ENCODE data around the gene WRNIP1. TPM values are rescaled to one million over a fixed set of nuclear protein-coding genes. Genes with fewer than 3 reads are reported as not detected.
"Not testable (repeated sequence)": the region's sequence is repeated elsewhere in the genome, so short reads cannot be mapped to it uniquely, and the experiment has no call there.

Gene WRNIP1
- total RNA-seq, 1 experiment from 2014 or later, result 92.6 TPM

GRCh38 chr6:2784061-2784460, 18.9 kb downstream of the WRNIP1 start:
- DNase-seq (ENCODE audit: low spot score), result no peak

GRCh38 chr6:2784930-2785329, 19.7 kb downstream of the WRNIP1 start:
- DNase-seq (ENCODE audit: low spot score), result no peak

GRCh38 chr6:2786269-2786668, 21.1 kb downstream of the WRNIP1 start:
- no peak for DNase-seq (ENCODE audit: low spot score)

- peak; percentile 93 for DNase-seq (ENCODE audit: low spot score)
Measured at GRCh38 chr6:2790588-2791449, 25.6 kb downstream of the WRNIP1 start.

GRCh38 chr6:2791450-2791974, 26.3 kb downstream of the WRNIP1 start:
- no peak for DNase-seq (ENCODE audit: low spot score)

GRCh38 chr6:2792330-2793110, 27.3 kb downstream of the WRNIP1 start:
- no peak for DNase-seq (ENCODE audit: low spot score)

- DNase-seq (ENCODE audit: low spot score), result no peak
Measured at GRCh38 chr6:2793534-2794151, 28.4 kb downstream of the WRNIP1 start.

- no peak for DNase-seq (ENCODE audit: low spot score)
Measured at GRCh38 chr6:2794171-2794730, 29.1 kb downstream of the WRNIP1 start.

- no peak for DNase-seq (ENCODE audit: low spot score)
Measured at GRCh38 chr6:2795162-2795561, 30.0 kb downstream of the WRNIP1 start.

- DNase-seq (ENCODE audit: low spot score), result no peak
Measured at GRCh38 chr6:2795956-2796355, 30.8 kb downstream of the WRNIP1 start.

- no peak for DNase-seq (ENCODE audit: low spot score)
Measured at GRCh38 chr6:2796861-2797260, 31.7 kb downstream of the WRNIP1 start.

GRCh38 chr6:2797564-2798031, 32.4 kb downstream of the WRNIP1 start:
- peak; percentile 68 for DNase-seq (ENCODE audit: low spot score)

GRCh38 chr6:2798586-2799134, 33.5 kb downstream of the WRNIP1 start:
- no peak for DNase-seq (ENCODE audit: low spot score)

- no peak for DNase-seq (ENCODE audit: low spot score)
Measured at GRCh38 chr6:2799936-2800527, 34.8 kb downstream of the WRNIP1 start.

- no peak for DNase-seq (ENCODE audit: low spot score)
Measured at GRCh38 chr6:2800552-2801316, 35.5 kb downstream of the WRNIP1 start.

GRCh38 chr6:2801687-2802086, 36.5 kb downstream of the WRNIP1 start:
- DNase-seq (ENCODE audit: low spot score), result not testable (repeated sequence)

- DNase-seq (ENCODE audit: low spot score), result no peak
Measured at GRCh38 chr6:2802521-2803060, 37.4 kb downstream of the WRNIP1 start.

- no peak for DNase-seq (ENCODE audit: low spot score)
Measured at GRCh38 chr6:2803731-2804429, 38.7 kb downstream of the WRNIP1 start.

GRCh38 chr6:2804516-2804915, 39.3 kb downstream of the WRNIP1 start:
- DNase-seq (ENCODE audit: low spot score), result no peak
